ENCODE measurements around the gene BEND5. TPM values are rescaled to one million over a fixed set of nuclear protein-coding genes. Genes with fewer than 3 reads are reported as not detected.

BEND5 gene
- total and polyA plus RNA-seq, 9 donors: 8.0 to 20.1 (median 12.0) TPM

GRCh38 chr1:48686159-48686558 lies 90.5 kb downstream of the BEND5 start:
- Histone ChIP-seq H3K27me3 (ENCODE audit: control insufficient read depth, insufficient read depth, low read length) (no peaks in the 10 kb centered on the region), H3K9me3 (replicated peaks; ENCODE audit: control insufficient read depth, low read depth, low read length) (no peaks in the 10 kb centered on the region), H3K4me1 (ENCODE audit: control insufficient read depth, insufficient read depth, low read length) (no peaks in the 10 kb centered on the region), H3K4me3 (ENCODE audit: low read length) (no peak overlapping the region), H3K36me3 (ENCODE audit: control insufficient read depth, insufficient read depth, low read length) (no peaks in the 10 kb centered on the region), H3K27ac (ENCODE audit: low read length) (no peak overlapping the region)
- DNase-seq: no peak
- WGBS (ENCODE audit: insufficient coverage): 83% methylated on average over 2 of the region's 5 CpGs

GRCh38 chr1:48684381-48684780 lies 92.3 kb downstream of the BEND5 start:
- Histone ChIP-seq H3K36me3 (ENCODE audit: control insufficient read depth, insufficient read depth, low read length) (no peaks in the 10 kb centered on the region), H3K4me3 (ENCODE audit: low read length) (no peak overlapping the region), H3K27me3 (ENCODE audit: control insufficient read depth, insufficient read depth, low read length) (no peaks in the 10 kb centered on the region), H3K4me1 (ENCODE audit: control insufficient read depth, insufficient read depth, low read length) (no peaks in the 10 kb centered on the region), H3K27ac (ENCODE audit: low read length) (no peak overlapping the region), H3K9me3 (replicated peaks; ENCODE audit: control insufficient read depth, low read depth, low read length) (no peaks in the 10 kb centered on the region)
- DNase-seq: no peak
- WGBS (ENCODE audit: insufficient coverage): 79% methylated on average over 3 of the region's 4 CpGs

GRCh38 chr1:48683839-48684238 lies 92.9 kb downstream of the BEND5 start:
- no peak overlapping the region for H3K27ac ChIP-seq (ENCODE audit: low read length)
- no CpG with 5 or more reads among the region's 3 CpGs for WGBS (ENCODE audit: insufficient coverage)
- H3K9me3 ChIP-seq (replicated peaks; ENCODE audit: control insufficient read depth, low read depth, low read length): no peaks in the 10 kb centered on the region
- H3K27me3 ChIP-seq (ENCODE audit: control insufficient read depth, insufficient read depth, low read length): no peaks in the 10 kb centered on the region
- no peaks in the 10 kb centered on the region for H3K4me1 ChIP-seq (ENCODE audit: control insufficient read depth, insufficient read depth, low read length)
- DNase-seq: peak; percentile 45
- H3K36me3 ChIP-seq (ENCODE audit: control insufficient read depth, insufficient read depth, low read length): no peaks in the 10 kb centered on the region
- H3K4me3 ChIP-seq (ENCODE audit: low read length): no peak overlapping the region

- Histone ChIP-seq H3K4me1 (ENCODE audit: control insufficient read depth, insufficient read depth, low read length) (no peaks in the 10 kb centered on the region), H3K27me3 (ENCODE audit: control insufficient read depth, insufficient read depth, low read length) (peaks cover 1% of the 10 kb centered on the region), H3K36me3 (ENCODE audit: control insufficient read depth, insufficient read depth, low read length) (no peaks in the 10 kb centered on the region), H3K27ac (ENCODE audit: low read length) (no peak overlapping the region), H3K4me3 (ENCODE audit: low read length) (no peak overlapping the region), H3K9me3 (replicated peaks; ENCODE audit: control insufficient read depth, low read depth, low read length) (no peaks in the 10 kb centered on the region)
- WGBS (ENCODE audit: insufficient coverage): 37% methylated on average over 3 of the region's 4 CpGs
- DNase-seq: peak; percentile 6
Measured at GRCh38 chr1:48681476-48682305, 95.0 kb downstream of the BEND5 start.

- Histone ChIP-seq H3K27ac (ENCODE audit: low read length) (no peak overlapping the region), H3K27me3 (ENCODE audit: control insufficient read depth, insufficient read depth, low read length) (peaks cover 4% of the 10 kb centered on the region), H3K36me3 (ENCODE audit: control insufficient read depth, insufficient read depth, low read length) (no peaks in the 10 kb centered on the region), H3K4me3 (ENCODE audit: low read length) (no peak overlapping the region), H3K9me3 (replicated peaks; ENCODE audit: control insufficient read depth, low read depth, low read length) (no peaks in the 10 kb centered on the region), H3K4me1 (ENCODE audit: control insufficient read depth, insufficient read depth, low read length) (no peaks in the 10 kb centered on the region)
- 43% methylated on average over 9 of the region's 10 CpGs for WGBS (ENCODE audit: insufficient coverage)
- DNase-seq: no peak
Measured at GRCh38 chr1:48680411-48681035, 96.2 kb downstream of the BEND5 start.

- H3K36me3 ChIP-seq (ENCODE audit: control insufficient read depth, insufficient read depth, low read length): no peaks in the 10 kb centered on the region
- H3K27ac ChIP-seq (ENCODE audit: low read length): no peak overlapping the region
- H3K4me3 ChIP-seq (ENCODE audit: low read length): no peak overlapping the region
- no peaks in the 10 kb centered on the region for H3K4me1 ChIP-seq (ENCODE audit: control insufficient read depth, insufficient read depth, low read length)
- peak; percentile 7 for DNase-seq
- H3K9me3 ChIP-seq (replicated peaks; ENCODE audit: control insufficient read depth, low read depth, low read length): no peaks in the 10 kb centered on the region
- whole genome bisulfite sequencing (ENCODE audit: insufficient coverage): 58% methylated on average over 6 of the region's 6 CpGs
- H3K27me3 ChIP-seq (ENCODE audit: control insufficient read depth, insufficient read depth, low read length): peaks cover 4% of the 10 kb centered on the region
Measured at GRCh38 chr1:48679859-48680258, 96.8 kb downstream of the BEND5 start.

- peaks cover 4% of the 10 kb centered on the region for H3K27me3 ChIP-seq (ENCODE audit: control insufficient read depth, insufficient read depth, low read length)
- 77% methylated on average over 1 of the region's 3 CpGs for WGBS (ENCODE audit: insufficient coverage)
- no peak overlapping the region for H3K4me3 ChIP-seq (ENCODE audit: low read length)
- no peak for DNase-seq
- H3K27ac ChIP-seq (ENCODE audit: low read length): no peak overlapping the region
- H3K9me3 ChIP-seq (replicated peaks; ENCODE audit: control insufficient read depth, low read depth, low read length): no peaks in the 10 kb centered on the region
- no peaks in the 10 kb centered on the region for H3K4me1 ChIP-seq (ENCODE audit: control insufficient read depth, insufficient read depth, low read length)
- no peaks in the 10 kb centered on the region for H3K36me3 ChIP-seq (ENCODE audit: control insufficient read depth, insufficient read depth, low read length)
Measured at GRCh38 chr1:48678710-48679505, 97.8 kb downstream of the BEND5 start.

All from muscle of leg (tissue), 11 donors.